CD4-positive, alpha-beta T cell treated with Interleukin-15 for 1 hour (primary cell): ENCODE results near the gene IER5.

Experiments
- DNase-seq: peaks from one replicate; pipeline ENCODE4 v3.0.0-alpha.2; 2020

Gene IER5

GRCh38 chr1:181135815-181136737 is 47.6 kb downstream of the IER5 start:
- no peak for DNase-seq

- DNase-seq, result no peak
These were observed 48.2 kb downstream of the IER5 start for GRCh38 chr1:181136738-181137122.

- DNase-seq, result no peak
These were observed 48.8 kb downstream of the IER5 start for GRCh38 chr1:181137217-181137743.

GRCh38 chr1:181139631-181140061 is 51.1 kb downstream of the IER5 start:
- no peak for DNase-seq

GRCh38 chr1:181140398-181140797 is 51.9 kb downstream of the IER5 start:
- DNase-seq, result no peak

GRCh38 chr1:181140891-181141290 is 52.4 kb downstream of the IER5 start:
- DNase-seq, result no peak

GRCh38 chr1:181141431-181141910 is 53.0 kb downstream of the IER5 start:
- DNase-seq, result peak; percentile 74
